Cerebellar nuclear complex (tissue), 1 donor: ENCODE results near the gene GALNT2.

Source experiments
- DNase-seq, 2 experiments: peaks; one replicate each; lab custom pipeline; 2025; lab: John Stamatoyannopoulos, UW

GALNT2 gene

DNA sequence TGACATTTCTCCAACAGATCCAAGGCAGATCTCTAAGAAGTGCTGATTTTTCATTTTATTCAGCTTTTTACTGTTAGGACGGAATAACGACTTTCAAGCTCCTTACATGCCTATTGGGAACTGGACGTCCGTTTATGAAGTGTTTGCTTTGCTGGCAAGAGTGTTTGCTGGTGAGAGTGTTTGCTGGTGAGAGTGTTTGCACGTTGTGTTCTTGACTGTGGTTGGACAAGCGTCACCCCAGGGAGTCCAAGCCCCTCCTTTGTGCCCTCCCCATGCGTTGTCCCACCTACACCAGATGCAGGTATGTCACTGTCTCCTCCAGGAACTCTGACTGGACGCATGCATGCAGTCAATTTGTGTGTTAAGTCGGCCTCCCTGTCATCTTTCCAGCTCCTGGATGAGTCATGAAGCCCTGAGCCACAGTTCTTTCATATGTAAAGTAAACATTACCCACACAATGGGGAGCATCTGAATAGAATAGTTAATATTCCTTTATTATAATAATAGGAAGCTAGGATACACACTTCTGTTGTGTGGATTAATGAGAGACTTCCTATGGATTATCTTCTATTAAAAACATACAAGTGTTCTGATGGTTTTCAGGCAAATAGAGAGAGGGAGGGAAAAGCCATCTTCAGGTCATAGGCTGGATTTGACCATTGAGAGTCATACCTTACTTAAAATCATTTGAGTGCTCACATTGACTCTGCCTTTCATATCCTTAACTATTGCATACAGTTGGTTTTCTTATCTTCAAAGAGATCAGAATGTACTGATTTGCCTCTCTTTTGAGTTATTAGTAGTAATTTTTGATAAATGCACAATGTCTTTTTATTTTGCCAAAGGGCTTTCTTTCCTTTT is 119.2 kb downstream of the GALNT2 start:
- DNase-seq: no peak

- no peak for DNase-seq
These were observed 119.8 kb downstream of the GALNT2 start for GRCh38 chr1:230186874-230187273.

DNA sequence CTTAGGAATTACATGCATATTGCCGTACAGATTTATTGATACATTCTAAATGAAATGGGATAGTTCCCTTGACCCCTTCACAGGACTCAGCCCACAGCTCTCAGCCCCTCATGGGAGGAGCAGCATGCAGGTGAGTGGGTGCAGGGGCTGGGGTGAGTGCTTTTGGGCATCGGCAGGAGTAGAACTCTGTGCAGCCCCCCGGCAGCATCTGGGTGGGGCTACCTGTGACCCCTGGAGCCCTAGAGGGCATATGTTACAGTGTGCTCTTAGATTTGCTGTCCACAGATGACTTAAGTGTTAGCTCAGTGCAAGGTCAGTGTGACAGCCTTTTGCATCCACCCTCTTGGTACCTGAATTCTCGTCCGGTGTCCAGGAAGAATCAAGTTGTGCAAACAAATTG is 120.3 kb downstream of the GALNT2 start:
- no peak for DNase-seq

GRCh38 chr1:230188826-230189225 is 121.8 kb downstream of the GALNT2 start:
- DNase-seq: no peak

GRCh38 chr1:230189341-230189740 is 122.3 kb downstream of the GALNT2 start:
- DNase-seq: no peak

GRCh38 chr1:230189824-230190223 is 122.8 kb downstream of the GALNT2 start:
- no peak for DNase-seq

- no peak for DNase-seq
These were observed 124.2 kb downstream of the GALNT2 start for GRCh38 chr1:230191079-230191804.

GRCh38 chr1:230191855-230192254 is 124.8 kb downstream of the GALNT2 start:
- DNase-seq: no peak

- DNase-seq: no peak
These were observed 127.5 kb downstream of the GALNT2 start for GRCh38 chr1:230194525-230194924.

DNA sequence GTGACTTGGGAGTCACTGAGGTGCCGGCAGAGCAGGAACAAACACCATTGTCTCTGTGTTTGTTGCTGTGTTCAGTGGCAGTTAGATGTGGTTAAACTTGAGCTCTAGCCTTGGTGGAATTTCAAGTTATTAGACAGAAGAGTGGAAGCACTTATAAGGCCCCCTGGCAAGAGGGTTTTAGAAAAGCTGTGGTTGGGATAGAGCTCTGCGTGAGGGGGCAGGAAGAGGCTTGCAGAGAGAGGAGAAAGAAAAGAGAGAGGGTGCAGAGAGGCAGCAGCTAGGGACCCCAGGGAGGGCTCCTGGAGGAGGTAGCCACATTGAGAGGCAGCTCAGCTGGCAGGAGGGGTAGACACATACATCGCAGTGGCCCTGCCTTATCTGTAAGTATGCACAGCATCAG is 128.2 kb downstream of the GALNT2 start:
- no peak for DNase-seq

- DNase-seq: no peak
These were observed 129.0 kb downstream of the GALNT2 start for GRCh38 chr1:230196077-230196476.

DNA sequence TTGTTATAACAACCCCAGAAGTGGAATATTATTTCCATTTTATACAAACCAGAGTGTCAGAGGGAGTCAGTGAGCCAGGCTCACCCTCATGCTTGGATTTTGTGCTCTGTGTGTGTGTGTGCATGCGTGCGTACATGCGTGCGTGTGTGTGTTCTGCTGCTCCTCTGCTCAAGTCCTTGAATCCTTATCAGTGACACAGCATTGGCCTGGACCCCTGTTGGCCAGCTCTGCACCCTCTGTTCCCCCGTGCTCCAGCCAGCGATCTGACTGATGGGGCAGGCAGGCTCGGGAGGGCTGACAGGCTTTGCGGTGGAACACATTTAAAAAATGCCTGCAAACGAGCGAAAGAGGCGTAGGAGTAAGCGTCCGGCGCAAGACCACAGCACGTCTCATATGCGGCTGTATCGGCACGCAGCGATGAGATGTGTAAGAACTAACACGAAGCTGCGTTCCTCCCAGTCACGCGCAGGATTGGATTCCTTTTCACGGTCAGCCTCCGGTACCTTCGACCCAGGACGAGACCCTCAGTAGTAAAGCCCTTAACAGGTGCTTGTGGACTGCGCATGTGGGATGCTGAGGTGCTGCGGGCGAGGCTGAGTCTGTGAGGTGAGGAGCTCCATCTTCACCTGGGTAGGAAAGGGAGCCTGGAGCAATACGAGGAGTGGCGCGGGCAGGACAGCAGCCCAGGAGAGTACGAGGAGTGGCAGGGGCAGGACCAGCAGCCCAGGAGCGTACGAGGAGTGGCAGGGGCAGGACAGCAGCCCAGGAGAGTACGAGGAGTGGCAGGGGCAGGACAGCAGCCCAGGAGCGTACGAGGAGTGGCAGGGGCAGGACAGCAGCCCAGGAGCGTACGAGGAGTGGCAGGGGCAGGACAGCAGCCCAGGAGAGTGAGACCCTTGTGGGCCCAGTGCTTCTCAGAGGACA is 130.9 kb downstream of the GALNT2 start:
- DNase-seq: no peak

GRCh38 chr1:230199034-230199433 is 132.0 kb downstream of the GALNT2 start:
- DNase-seq: no peak

DNA sequence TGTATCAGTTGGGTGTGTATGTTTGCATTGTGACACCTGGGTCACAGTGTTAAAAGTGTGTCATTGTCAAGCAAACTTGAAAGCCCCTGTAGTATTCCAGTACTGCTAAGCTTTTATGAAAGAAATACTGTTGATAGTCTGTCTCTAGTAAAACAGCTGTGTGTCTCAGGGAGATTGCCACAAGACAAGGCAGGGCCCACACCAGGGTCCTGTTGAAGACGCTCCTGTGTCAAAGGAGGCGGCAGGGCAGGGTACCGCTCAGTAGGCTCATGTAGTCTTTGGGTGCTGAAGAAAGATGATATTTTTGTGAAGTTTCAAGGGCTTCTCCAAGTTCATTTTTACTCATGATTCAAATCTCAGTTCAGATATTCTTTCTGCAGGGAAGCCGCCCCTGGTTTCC is 132.5 kb downstream of the GALNT2 start:
- DNase-seq: no peak

GRCh38 chr1:230200276-230200675 is 133.2 kb downstream of the GALNT2 start:
- no peak for DNase-seq

- no peak for DNase-seq
These were observed 134.4 kb downstream of the GALNT2 start for GRCh38 chr1:230201445-230201844.

- DNase-seq: no peak
These were observed 137.8 kb downstream of the GALNT2 start for GRCh38 chr1:230204842-230205241.

GRCh38 chr1:230205719-230206198 is 138.7 kb downstream of the GALNT2 start:
- DNase-seq: no peak

DNA sequence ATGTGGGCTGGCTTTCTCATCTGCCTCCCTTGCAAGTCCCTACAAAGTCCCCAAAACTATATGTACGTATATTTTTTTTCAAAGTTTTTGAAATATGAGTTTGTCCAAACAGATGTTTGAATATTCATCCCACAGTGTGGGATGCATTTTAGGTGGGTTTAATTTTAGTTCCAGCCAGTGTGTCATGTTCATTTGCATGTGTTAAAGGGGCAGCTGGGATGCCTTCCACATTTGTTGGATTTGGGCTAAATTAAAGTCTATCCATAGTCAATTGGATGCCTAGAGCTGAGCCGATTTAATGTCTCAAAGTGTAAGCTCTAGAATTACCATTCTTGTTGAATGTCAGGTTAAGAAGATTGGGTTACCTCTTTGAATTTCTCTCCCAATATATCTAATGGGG is 139.2 kb downstream of the GALNT2 start:
- no peak for DNase-seq

- DNase-seq: no peak
These were observed 139.9 kb downstream of the GALNT2 start for GRCh38 chr1:230206976-230207375.

- DNase-seq: no peak
These were observed 140.6 kb downstream of the GALNT2 start for GRCh38 chr1:230207598-230207997.

DNA sequence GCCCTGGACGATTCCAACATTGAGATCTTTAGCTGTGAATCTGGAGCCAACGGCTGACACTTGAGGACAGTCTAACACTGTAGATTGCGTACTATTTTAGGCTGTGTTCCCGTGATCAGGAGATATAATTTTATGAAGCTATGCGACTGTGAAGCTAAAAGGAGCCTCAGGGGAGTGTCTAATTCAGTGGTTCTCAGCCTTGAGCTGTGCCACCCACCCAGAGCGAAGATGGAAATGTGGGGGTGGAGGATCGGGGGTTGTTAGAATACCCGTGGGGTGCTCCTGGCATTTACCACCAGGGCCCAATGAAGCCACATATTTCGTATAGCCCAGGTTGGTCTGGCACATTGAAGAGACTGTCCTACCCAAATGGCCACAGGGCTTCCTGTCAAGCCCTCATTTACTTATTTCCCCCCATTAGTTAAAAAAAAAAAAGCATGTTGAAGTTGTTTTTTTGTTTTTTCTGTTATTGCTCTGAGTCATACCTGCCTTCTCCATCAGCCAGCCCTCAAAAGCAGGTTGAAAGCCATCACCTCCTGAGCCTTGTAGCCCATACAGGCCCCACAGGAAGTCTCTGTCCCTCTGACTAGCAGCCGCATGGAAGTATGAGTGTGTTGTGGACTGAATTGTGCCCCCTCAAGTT is 141.7 kb downstream of the GALNT2 start:
- DNase-seq: no peak
